ENCODE measurements around the gene ARID5B. TPM values are rescaled to one million over a fixed set of nuclear protein-coding genes. Genes with fewer than 3 reads are reported as not detected.

ARID5B gene
- total RNA-seq, 4 donors from 2014 or later = 10.5 to 167 (median 29.4) TPM

GRCh38 chr10:62093863-62094291, 192.4 kb downstream of the ARID5B start:
- peaks cover 0 to 5% (median 0%) of the 10 kb centered on the region in 4 donors for H3K4me1 ChIP-seq
- TF ChIP-seq POLR2A (IDR thresholded peaks at IDR 0.05) (no peak), CTCF (IDR thresholded peaks at IDR 0.05) (no peak)
- peak overlapping the region in 2 of 4 donors; percentile 17 to 46 for H3K27ac ChIP-seq
- H3K4me3 ChIP-seq = no peak overlapping the region
- DNase-seq = no peak
- H3K36me3 ChIP-seq = peaks cover 0 to 30% (median 0%) of the 10 kb centered on the region in 3 donors
- no peaks in the 10 kb centered on the region for H3K27me3 ChIP-seq
- H3K9me3 ChIP-seq = no peaks in the 10 kb centered on the region

- peak overlapping the region in 3 of 4 donors; percentile 12 to 31 (median 15) for H3K27ac ChIP-seq
- no peak overlapping the region for H3K4me3 ChIP-seq
- no peak for TF ChIP-seq CTCF (IDR thresholded peaks at IDR 0.05)
- TF ChIP-seq POLR2A (IDR thresholded peaks at IDR 0.05) = no peak
- DNase-seq = no peak
- H3K36me3 ChIP-seq = peaks cover 0 to 27% (median 0%) of the 10 kb centered on the region in 3 donors
- H3K4me1 ChIP-seq = peaks cover 0 to 5% (median 0%) of the 10 kb centered on the region in 4 donors
- no peaks in the 10 kb centered on the region for H3K9me3 ChIP-seq
- no peaks in the 10 kb centered on the region for H3K27me3 ChIP-seq
These were observed 194.0 kb downstream of the ARID5B start for GRCh38 chr10:62095181-62096122.

- H3K27ac ChIP-seq = peak overlapping the region in 2 of 4 donors; percentile 17 to 47
- peaks cover 0 to 18% (median 0%) of the 10 kb centered on the region in 3 donors for H3K36me3 ChIP-seq
- H3K4me3 ChIP-seq = no peak overlapping the region
- peaks cover 0 to 5% (median 0%) of the 10 kb centered on the region in 4 donors for H3K4me1 ChIP-seq
- no peak for DNase-seq
- no peaks in the 10 kb centered on the region for H3K9me3 ChIP-seq
- no peaks in the 10 kb centered on the region for H3K27me3 ChIP-seq
- no peak for TF ChIP-seq CTCF (IDR thresholded peaks at IDR 0.05)
- TF ChIP-seq POLR2A (IDR thresholded peaks at IDR 0.05) = no peak
These were observed 194.9 kb downstream of the ARID5B start for GRCh38 chr10:62096256-62096933.

- no peaks in the 10 kb centered on the region for H3K36me3 ChIP-seq
- peaks cover 0 to 5% (median 0%) of the 10 kb centered on the region in 4 donors for H3K4me1 ChIP-seq
- no peak for DNase-seq
- H3K27ac ChIP-seq = no peak overlapping the region
- H3K27me3 ChIP-seq = no peaks in the 10 kb centered on the region
- no peak overlapping the region for H3K4me3 ChIP-seq
- TF ChIP-seq POLR2A (IDR thresholded peaks at IDR 0.05) = no peak
- no peak for TF ChIP-seq CTCF (IDR thresholded peaks at IDR 0.05)
- H3K9me3 ChIP-seq = no peaks in the 10 kb centered on the region
These were observed 197.0 kb downstream of the ARID5B start for GRCh38 chr10:62098278-62099121.

- Histone ChIP-seq H3K4me1 (peaks cover 0 to 5% (median 0%) of the 10 kb centered on the region in 4 donors), H3K4me3 (no peak overlapping the region), H3K9me3 (no peaks in the 10 kb centered on the region), H3K36me3 (no peaks in the 10 kb centered on the region), H3K27me3 (no peaks in the 10 kb centered on the region), H3K27ac (no peak overlapping the region)
- DNase-seq = no peak
- TF ChIP-seq CTCF (IDR thresholded peaks at IDR 0.05) (no peak), POLR2A (IDR thresholded peaks at IDR 0.05) (no peak)
These were observed 197.8 kb downstream of the ARID5B start for GRCh38 chr10:62099299-62099698.

All from Peyer's patch (tissue), 4 donors.